Dedifferentiated amniotic fluid mesenchymal stem cell (primary cell): Measurements from ENCODE around the gene FBLN1.
A peak's percentile ranks its signal among the peaks of the same experiment; 100 is the strongest.
"Not testable (repeated sequence)": the region's sequence is repeated elsewhere in the genome, so short reads cannot be mapped to it uniquely, and the experiment has no call there.

Experiments
- DNase-seq: peaks from one replicate; pipeline ENCODE4 v3.0.0-alpha.2; 2016; ENCODE audit errors: extremely low spot score

Gene FBLN1

DNA sequence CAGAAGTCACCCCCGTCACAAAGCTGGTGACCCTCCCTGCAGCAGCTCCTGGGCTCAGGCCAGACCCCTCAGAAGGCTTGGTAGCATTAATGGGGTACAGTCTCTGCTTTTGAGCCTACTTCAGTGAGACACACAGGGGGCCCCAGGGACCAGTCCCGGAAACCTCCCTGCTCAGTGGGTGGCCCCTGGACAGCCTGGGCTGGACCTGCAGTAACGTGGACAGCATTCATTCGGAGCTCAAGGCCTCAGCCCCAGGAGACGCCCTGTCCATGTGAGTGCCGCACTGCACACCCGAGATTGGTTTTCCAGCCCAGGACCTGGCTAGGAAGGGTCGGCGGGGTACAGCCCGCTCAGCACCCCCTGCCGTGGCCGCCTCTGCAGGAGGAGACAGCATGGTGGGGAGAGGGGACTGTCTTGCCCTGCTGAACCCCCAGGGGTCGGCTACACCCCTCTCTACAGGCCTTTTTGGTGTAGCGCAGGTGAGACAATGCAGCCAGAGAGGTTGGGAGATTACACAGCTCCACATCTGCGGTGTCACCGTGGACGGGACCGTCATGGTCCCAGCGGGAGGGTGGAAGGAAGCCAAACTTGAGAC, 83.4 kb downstream of the FBLN1 start:
- DNase-seq: no peak

GRCh38 chr22:45586651-45587405, 84.1 kb downstream of the FBLN1 start:
- no peak for DNase-seq

DNA sequence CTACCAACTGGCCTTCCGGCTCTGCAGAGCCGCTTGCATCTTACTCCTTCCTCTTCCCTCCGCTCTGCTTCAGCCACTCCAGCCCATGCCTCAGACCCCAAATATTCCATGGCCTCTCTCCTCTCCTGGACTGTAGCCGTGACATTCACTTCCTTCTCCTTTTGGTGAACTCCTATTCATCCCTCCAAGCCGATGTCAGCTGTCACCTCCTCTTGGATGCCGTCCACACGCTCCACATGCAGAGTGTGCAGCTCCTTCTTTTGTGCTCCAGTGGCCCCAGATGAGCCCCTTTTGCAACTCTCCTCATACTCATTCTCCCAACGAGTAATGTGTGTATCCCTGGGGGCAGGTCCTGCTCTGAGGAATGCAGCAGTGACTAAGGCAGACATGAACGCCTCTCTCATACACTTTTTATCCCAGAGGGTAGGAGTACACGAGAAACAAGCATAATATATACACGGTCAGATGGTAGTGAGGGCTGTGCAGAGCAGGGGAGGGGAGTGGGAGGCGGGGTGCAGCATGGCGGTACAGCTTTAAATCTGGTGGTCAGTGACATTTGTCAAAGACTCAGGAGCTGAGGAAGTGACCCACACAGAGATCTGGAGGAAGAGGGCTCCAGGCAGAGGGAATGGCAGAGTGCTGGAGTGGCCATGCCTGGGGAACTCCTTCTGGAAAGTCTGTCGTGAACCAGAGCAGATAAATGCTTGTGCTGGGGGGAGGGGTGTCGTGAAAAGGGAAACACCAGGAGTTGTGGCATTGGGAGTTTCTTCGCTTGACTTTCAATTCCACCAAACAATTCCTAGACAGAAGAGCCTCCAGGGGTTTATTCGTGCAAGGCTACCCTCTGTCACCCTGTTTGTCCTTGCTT, 85.2 kb downstream of the FBLN1 start:
- DNase-seq: no peak

- no peak for DNase-seq
Observed at GRCh38 chr22:45589556-45589955, 86.9 kb downstream of the FBLN1 start.

GRCh38 chr22:45590262-45590661, 87.6 kb downstream of the FBLN1 start:
- DNase-seq: no peak

DNA sequence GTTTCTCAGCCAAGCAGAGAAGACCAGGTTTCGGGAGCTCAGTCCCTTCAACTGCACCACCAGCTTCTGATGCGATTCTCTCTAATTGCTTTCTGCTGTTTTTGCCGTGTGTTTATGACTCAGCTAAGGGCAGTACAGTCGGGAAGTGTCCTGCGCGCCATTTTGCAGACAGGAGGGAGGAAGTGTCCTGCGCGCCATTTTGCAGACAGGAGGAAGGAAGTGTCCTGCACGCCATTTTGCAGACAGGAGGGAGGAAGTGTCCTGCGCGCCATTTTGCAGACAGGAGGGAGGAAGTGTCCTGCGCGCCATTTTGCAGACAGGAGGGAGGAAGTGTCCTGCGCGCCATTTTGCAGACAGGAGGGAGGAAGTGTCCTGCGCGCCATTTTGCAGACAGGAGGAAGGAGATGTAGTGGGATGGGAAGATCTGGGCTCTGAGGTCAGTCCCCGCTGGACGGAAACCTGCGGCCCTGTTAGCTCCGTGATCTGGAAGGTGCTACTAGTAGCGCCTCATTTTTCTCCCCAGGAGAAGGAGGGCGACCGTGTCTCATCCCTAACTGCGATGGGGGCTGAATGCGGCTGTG, 89.0 kb downstream of the FBLN1 start:
- DNase-seq: not testable (repeated sequence)

DNA sequence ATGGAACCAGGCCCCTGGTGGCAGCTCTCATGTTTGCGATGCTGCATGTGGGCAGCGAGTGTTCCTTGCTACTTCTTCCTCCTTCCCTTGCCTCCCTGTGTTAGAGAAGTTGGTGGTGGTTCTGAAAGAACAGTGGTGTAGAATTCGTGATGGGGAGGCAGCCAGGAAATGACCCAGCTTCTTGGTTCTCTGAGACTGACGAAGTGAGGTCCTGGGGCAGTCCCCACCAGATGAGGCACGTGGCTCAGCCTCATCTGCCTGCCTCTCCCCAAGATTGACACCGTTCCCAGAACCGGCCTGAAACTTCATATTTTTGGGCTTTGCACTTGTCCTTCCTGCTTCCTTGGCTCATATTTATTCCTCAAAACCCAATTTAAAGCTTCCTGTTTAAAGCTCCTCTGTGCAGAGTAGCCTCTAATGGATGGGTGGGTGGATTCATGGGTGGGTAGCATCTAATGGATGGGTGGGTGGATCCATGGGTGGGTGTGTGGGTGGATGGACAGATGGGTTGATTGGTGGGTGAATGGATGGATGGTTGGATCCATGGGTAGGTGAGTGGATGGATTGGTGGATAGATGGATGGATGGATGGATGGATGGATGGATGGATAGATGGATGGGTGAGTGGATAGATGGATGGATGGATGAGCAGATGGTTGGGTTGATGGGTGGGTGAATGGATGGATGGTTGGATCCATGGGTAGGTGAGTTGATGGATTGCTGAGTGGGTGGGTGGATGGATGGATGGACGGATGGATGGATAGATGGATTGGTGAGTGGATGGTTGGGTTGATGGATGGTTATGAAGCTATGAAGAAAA, 91.6 kb downstream of the FBLN1 start:
- no peak for DNase-seq

DNA sequence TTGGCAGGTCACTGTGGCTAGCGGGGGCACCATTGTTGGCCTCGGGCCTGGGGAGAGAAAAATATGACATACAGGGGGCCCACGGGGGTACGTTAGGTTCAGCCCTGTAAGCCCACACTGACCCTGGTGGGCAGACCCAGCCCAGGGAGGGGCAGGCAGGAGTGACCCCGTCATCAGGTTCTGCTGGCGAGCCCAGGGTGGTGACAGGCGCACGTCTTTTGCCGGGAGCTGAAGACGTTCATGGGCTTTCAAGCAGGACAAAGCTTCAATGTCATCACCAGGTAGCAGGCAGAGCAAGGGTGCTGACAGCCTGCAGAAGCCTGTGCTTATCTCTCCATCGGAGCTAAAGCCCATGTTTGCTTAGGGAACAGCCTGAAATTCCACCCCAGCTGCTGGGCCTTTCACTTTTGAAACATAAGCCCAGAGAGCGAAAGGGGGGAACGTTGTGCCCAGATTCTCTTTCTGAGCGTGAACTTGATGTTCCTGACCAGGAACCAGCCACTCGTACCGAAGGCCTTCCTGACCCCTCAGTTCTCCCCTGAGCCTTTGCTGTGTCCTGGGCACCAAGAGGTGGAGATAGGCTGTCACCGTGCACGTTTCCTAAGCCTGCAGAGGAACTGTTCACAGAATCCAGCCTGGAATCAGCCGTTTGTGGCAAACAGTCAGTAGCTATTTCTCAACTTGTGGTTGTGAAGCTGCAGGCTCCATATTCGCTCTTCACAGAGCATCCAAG, 94.9 kb downstream of the FBLN1 start:
- no peak for DNase-seq

GRCh38 chr22:45598596-45599217, 96.0 kb downstream of the FBLN1 start:
- no peak for DNase-seq

- DNase-seq: no peak
Observed at GRCh38 chr22:45599836-45600577, 97.3 kb downstream of the FBLN1 start.

GRCh38 chr22:45600790-45601730, 98.4 kb downstream of the FBLN1 start:
- DNase-seq: no peak

DNA sequence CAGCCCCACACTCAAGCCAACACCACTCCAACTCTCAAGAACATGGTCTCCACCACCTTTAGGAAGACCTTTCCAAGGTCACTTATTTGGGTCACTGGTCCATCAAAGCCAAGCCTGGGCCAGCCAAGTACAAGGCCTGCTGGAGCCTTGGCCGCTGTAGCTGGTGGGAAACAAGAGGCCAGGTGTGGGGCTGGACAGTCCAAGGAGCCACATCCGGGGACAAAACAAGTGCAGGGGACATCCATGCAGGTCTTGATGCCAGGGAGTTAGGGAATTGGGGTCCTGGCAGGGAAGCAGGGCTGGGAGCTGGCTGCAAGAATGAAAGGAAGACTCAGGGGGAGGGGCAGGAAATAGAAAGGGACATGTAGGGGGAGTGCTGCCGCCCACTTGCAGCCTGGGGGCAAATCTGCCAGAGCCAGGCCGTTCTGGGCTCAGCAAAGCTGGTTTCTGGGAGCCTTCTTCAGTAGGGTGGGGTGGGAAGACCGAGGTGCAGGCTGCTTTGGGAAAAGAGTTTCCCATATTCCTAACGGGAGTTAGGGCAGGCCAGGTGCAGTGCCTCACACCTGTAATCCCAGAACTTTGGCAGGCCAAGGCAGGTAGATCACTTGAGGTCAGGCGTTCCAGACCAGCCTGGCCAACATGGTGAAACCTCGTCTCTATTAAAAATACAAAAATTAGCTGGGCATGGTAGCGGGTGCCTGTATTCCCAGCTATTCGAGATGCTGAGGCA, 99.5 kb downstream of the FBLN1 start:
- no peak for DNase-seq

GRCh38 chr22:45602824-45603595, 100.3 kb downstream of the FBLN1 start:
- DNase-seq: no peak

GRCh38 chr22:45603619-45604018, 100.9 kb downstream of the FBLN1 start:
- DNase-seq: no peak

- DNase-seq: not testable (repeated sequence)
Observed at GRCh38 chr22:45608045-45608444, 105.4 kb downstream of the FBLN1 start.

DNA sequence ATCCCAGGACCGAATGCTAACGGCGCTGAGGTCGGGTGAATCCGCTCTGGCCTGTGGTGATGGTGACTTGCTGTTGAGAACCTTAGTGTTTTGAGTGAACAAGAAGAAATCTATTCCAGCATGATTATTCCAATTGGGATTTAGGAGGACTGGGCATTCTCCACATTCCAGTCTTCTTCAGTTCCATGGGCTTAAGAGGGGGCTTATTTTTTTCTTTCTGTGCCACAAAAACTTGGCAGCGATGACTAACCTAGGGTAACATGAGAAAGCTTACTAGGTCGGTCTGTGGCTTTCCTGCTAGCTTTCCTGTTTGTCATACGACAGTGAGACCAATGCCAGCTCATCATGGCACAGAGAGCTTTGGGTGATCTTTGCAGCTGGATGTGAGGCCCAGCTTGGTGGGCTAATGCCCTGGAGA, 106.1 kb downstream of the FBLN1 start:
- DNase-seq: peak; percentile 70

DNA sequence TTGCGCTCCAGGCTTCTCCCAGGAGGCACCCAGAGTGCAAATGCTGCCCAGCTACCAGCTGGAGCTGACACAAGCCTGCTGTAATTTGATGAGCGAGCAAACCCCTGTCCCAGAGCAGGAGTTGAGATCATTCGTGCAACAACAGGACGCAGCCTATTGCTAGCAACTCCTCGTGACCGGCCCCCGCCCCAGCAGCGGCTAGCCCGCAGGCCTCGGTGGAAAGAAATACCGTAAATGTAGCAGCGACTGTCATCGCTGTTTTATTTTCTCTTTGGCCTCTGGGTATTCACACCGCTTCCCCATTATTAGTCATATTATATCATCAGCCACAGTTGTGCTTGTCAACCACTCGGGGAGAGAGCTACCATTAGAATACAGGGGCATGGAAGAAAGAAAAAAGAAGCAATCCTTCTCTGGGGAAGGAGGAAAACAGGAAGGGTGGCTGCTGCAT, 109.8 kb downstream of the FBLN1 start:
- peak; percentile 73 for DNase-seq
